Lower leg skin (tissue), 4 donors: Measurements from ENCODE around the gene NPFFR2. TPM values are rescaled to one million over a fixed set of nuclear protein-coding genes. Genes with fewer than 3 reads are reported as not detected.

ENCODE experiments used
- DNase-seq, 2 donors: peaks; one replicate each; pipeline ENCODE4 v3.0.0-alpha.2; 2019; ENCODE audit warnings: low spot score in 2 of 2
- H3K4me3 ChIP-seq: fragments of 200-600 bp; sonication (generic); 2 replicates; pipeline ENCODE4 v1.5.1; 2017; ENCODE audit warnings: mild to moderate bottlenecking, low read depth; ENCODE audit not compliant: poor library complexity, severe bottlenecking
- POLR2A ChIP-seq, 2 donors: fragments of 450-650 bp; IDR thresholded peaks; one replicate each; pipeline ENCODE4 v1.6.1; 2016 to 2017; ENCODE audit warnings: antibody characterized with exemption in 2 of 2, mild to moderate bottlenecking in 1 of 2, moderate library complexity in 1 of 2
- WGBS, 2 donors: methylation state at CpG; one replicate each; pipeline ENCODE4 v1.1.5; 2018; 5-methylcytosine and 5-hydroxymethylcytosine counted together
- intact Hi-C: fragments of 100-400 bp; cut with DNase I; formaldehyde crosslinking; loops from one replicate; pipeline ENCODE4 v1.15.0; 2023; ENCODE audit warnings: low total_unique reads
- total RNA-seq, 4 donors: library from RNA; depleted of rRNA; stranded (reverse); fragments of >200 nt; gene quantifications; one replicate each; pipeline ENCODE4 v1.1.0, GENCODE V29; 2016
- TF ChIP-seq, protein P1 (sequence below), 3 donors: fragments of 450-650 bp; IDR thresholded peaks; one replicate each; pipeline ENCODE4 v1.5.1; 2016; ENCODE audit warnings: antibody characterized with exemption in 3 of 3, mild to moderate bottlenecking in 3 of 3, moderate library complexity in 2 of 3

Gene NPFFR2
- total RNA-seq, 4 donors from 2014 or later, result not detected

DNA sequence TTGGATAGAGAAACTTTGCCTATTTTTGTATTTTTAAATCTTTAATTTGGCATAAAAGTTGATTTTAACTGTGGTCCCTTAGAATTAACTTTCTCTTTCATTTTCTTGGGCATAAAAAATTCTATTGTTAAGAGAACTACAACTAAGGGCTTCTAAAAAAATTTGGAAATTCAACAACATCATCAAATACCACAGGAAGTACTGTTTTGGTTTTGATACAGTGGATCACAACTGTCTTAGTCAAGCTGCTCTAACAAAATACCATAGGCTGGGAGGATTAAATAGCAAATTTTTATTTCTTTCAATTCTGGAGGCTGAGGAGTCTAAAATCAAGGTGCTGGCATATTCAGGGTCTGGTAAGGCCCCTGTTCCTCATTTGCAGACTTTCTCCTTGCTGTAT lies 19.9 kb upstream of the NPFFR2 start:
- no peak for DNase-seq
- no peak overlapping the region for H3K4me3 ChIP-seq
- TF ChIP-seq, protein P1, sequence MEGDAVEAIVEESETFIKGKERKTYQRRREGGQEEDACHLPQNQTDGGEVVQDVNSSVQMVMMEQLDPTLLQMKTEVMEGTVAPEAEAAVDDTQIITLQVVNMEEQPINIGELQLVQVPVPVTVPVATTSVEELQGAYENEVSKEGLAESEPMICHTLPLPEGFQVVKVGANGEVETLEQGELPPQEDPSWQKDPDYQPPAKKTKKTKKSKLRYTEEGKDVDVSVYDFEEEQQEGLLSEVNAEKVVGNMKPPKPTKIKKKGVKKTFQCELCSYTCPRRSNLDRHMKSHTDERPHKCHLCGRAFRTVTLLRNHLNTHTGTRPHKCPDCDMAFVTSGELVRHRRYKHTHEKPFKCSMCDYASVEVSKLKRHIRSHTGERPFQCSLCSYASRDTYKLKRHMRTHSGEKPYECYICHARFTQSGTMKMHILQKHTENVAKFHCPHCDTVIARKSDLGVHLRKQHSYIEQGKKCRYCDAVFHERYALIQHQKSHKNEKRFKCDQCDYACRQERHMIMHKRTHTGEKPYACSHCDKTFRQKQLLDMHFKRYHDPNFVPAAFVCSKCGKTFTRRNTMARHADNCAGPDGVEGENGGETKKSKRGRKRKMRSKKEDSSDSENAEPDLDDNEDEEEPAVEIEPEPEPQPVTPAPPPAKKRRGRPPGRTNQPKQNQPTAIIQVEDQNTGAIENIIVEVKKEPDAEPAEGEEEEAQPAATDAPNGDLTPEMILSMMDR (IDR thresholded peaks at IDR 0.05), result no peak
- TF ChIP-seq POLR2A (IDR thresholded peaks at IDR 0.05), result no peak
- intact Hi-C loops, result loop anchor here (2.0 kb wide), 1 partner anchor 59 kb away; no protein-coding TSS in a partner anchor

DNA sequence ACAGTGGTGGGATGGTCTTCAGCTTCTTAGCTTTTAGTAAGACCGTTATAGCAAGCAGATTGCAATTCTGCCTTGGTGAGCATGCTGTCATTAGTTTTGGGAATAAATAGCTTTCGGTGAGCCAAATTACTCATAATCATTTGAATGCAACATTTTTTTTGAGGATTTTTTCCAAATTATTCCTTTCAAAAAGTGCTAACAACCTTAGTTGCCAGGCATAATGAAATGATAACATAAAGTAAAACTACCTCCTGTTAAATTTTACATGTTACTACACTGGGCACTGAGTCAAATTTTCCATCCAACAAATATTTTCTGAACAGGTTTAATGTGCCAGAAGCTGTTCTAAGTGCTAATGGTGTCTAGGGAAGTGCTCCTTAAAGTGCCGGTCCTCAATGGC lies 15.8 kb upstream of the NPFFR2 start:
- intact Hi-C loops, result no loop called here
- DNase-seq, result no peak
- no peak overlapping the region for H3K4me3 ChIP-seq
- WGBS, 2 donors, result 30 to 36% methylated on average over 3 of the region's 3 CpGs
- TF ChIP-seq, protein P1 (IDR thresholded peaks at IDR 0.05), result no peak

DNA sequence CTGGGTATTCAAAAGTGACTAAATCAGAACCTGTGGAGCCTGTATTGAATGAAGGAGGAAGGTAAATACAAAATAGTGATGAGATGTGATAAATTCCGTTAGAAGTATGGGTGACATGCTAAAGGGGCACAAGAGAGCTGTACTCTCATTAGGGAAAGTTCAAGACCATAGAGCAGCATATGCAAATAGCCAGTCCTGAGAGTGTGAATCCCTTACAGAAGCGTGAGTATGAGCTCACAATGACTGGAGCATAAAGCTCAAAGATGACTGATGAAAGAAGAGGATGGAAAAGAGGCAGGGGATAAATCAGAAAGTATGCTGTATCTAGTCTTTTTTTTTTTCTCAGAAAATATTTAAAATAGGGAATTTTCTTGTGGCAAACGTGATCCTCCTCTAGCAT lies 12.1 kb upstream of the NPFFR2 start:
- TF ChIP-seq, protein P1 (IDR thresholded peaks at IDR 0.05), result no peak
- no peak for TF ChIP-seq POLR2A (IDR thresholded peaks at IDR 0.05)
- DNase-seq, result no peak
- intact Hi-C loops, result no loop called here
- no peak overlapping the region for H3K4me3 ChIP-seq
- 63 to 68% methylated on average over 3 of the region's 3 CpGs for WGBS, 2 donors

DNA sequence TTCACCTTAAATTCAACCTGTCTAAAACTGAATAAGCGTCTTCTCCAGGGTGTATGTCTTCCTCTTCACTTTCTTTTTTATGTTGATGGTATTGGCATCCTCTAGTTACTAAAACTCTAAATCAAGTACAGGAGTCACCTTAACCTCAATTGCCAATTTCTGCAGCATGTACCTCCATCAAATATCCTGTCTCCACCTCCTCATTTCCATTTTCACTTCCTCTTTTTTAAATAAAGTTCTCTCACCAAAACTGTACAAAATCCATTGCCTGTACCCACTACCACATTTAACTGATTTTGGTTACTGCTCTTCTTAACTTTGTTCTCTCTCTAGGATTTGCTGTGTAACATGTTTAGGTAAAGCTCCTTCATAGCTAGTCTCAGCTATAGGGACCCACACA lies 9.2 kb upstream of the NPFFR2 start:
- intact Hi-C loops, result no loop called here
- DNase-seq, result no peak
- 89 to 91% methylated on average over 1 of the region's 1 CpG for WGBS, 2 donors
- no peak for TF ChIP-seq POLR2A (IDR thresholded peaks at IDR 0.05)
- TF ChIP-seq, protein P1 (IDR thresholded peaks at IDR 0.05), result no peak
- no peak overlapping the region for H3K4me3 ChIP-seq

DNA sequence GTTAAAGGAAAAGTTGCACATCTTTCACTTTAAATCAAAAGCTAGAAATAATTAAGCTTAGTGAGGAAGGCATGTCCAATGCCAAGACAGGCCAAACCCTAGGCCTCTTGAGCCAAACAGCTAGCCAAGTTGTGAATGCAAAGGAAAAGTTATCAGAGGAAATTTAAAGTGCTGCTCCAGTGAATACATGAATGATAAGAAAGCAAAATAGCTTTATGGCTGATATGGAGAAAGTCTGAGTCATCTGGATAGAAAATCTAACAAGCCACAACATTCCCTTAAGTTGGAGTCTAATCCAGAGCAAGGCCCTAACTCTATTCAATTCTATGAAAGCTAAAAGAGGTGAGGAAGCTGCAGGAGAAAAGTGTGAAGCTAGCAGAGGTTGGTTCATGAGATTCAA lies 23.8 kb downstream of the NPFFR2 start:
- H3K4me3 ChIP-seq, result no peak overlapping the region
- no peak for DNase-seq
- TF ChIP-seq POLR2A (IDR thresholded peaks at IDR 0.05), result no peak
- TF ChIP-seq, protein P1 (IDR thresholded peaks at IDR 0.05), result no peak
- intact Hi-C loops, result no loop called here

DNA sequence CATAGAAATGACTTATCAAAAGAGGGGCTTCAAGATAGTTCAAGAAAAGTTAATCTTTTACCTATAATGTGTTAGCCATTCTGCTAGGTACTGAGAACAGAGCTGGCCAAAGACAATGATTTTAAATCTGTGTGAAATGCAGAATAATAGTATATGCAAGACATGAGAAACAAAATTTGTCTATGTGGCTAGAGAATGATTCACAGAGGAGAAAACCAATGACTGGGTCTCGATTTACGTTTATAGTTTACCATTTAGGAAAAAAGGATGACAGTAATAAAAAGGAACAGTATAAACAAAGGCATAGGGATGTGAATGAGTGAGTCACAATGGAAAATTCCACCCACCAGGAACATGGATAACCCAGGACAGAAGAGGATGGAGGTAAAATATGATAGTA lies 31.9 kb downstream of the NPFFR2 start:
- TF ChIP-seq, protein P1 (IDR thresholded peaks at IDR 0.05), result no peak
- no peak for TF ChIP-seq POLR2A (IDR thresholded peaks at IDR 0.05)
- no peak overlapping the region for H3K4me3 ChIP-seq
- intact Hi-C loops, result no loop called here
- 75 to 87% methylated on average over 2 of the region's 2 CpGs for WGBS, 2 donors
- DNase-seq, result no peak
